ENCODE data around the gene TASP1.
"Not testable (repeated sequence)": the region's sequence is repeated elsewhere in the genome, so short reads cannot be mapped to it uniquely, and the experiment has no call there.

- not testable (repeated sequence) for TF ChIP-seq EZH2 (IDR thresholded peaks at IDR 0.05; ENCODE audit: low read depth); CTCF (conservative IDR thresholded peaks at IDR 0.05)
Measured at GRCh38 chr20:13483472-13483871, 155.3 kb downstream of the TASP1 start.

Measured in PC-9 (cell line).